Ramos (cell line): ENCODE results near the gene LFNG.

Source experiments
- in situ Hi-C: fragments of 300-500 bp; cut with MboI; formaldehyde crosslinking; loops from one replicate; pipeline ENCODE4 v1.14.3; 2022; ENCODE audit warnings: low sequenced_read_pairs; ENCODE audit not compliant: unreplicated experiment

Gene LFNG

GRCh38 chr7:2514473-2515423 is 4.8 kb upstream of the LFNG start:
- in situ Hi-C loops, result no loop called here

DNA sequence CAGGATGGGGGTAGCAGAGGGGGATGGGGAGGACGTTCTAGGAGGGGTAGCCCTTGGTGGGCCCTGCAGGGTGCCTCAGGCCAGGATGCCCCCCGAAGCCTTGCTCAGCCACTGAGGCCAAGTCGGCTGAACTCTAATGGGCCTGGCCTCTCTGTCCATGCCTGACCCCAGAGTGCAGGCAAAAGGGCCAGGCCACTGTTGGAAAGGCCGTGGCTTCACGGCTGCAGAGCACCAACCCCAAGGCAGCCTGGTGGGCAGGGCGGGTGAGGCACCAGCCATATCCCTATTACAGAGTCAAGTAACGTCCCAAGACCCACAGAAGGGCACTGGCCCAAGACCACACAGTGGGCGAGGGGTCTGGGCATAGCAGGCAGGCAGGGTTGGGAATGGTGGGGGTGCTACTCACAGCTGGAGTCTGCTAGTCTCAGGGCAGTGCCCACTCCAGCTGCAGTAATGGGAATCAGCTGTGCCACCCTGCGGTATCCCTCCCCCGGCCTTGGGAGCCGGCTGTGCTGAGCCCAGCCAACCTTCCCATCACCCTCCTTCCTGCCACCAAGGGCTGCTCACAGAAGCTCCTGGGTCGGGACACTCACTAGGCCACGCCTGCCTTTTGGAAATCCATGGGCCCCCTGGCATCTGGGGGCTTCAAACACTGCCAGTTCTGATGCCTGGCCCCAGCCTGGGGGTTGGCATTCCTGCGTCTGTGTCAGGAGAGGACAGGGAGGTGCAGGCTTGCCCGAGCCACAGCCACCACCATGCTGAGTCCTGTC is 4.0 kb upstream of the LFNG start:
- in situ Hi-C loops, result no loop called here

DNA sequence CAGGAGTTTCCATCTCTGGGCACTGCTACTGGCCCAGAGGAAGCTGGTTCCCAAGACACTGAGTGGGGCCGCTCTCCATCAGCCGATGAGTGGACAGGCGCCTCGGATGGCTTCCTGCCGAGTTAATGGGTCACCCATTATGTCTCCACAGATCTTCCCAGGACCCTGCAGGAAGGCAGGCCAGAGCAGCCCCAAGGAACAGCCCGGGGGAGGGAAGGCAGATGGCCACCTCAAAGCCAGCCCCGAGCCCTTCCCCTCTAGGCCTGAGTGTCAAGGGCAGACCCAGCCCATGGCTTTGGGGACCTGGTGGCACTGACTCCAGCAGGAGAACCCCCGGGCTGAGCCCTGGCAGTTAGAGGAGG is 3.4 kb upstream of the LFNG start:
- in situ Hi-C loops, result no loop called here

DNA sequence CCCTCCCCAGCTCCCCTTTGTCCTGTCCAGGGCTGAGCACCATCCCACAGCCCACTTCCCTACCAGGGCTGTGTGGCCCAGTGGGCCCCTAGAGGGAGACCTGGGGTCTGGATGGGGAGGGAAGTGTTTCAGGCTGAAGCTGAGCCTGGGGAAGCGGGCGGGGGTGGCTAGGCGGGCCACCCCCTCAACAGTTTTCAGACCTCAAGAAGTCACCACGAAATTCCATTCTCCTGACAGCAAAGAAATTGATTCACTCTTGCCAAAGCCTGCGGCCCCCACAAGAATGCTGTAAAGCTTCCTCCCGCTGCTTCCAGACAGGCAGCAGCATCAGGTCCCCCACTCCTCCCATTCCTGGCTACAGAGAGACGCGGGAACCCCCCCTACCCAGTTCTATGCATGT is 2.5 kb upstream of the LFNG start:
- in situ Hi-C loops, result no loop called here

- in situ Hi-C loops, result no loop called here
Measured at GRCh38 chr7:2517678-2518507, 1.7 kb upstream of the LFNG start.

GRCh38 chr7:2518737-2519118 is 846 bp upstream of the LFNG start:
- in situ Hi-C loops, result no loop called here

GRCh38 chr7:2520131-2520760 is 672 bp downstream of the LFNG start:
- in situ Hi-C loops, result no loop called here

- in situ Hi-C loops, result no loop called here
Measured at GRCh38 chr7:2520761-2521290, 1.3 kb downstream of the LFNG start.

DNA sequence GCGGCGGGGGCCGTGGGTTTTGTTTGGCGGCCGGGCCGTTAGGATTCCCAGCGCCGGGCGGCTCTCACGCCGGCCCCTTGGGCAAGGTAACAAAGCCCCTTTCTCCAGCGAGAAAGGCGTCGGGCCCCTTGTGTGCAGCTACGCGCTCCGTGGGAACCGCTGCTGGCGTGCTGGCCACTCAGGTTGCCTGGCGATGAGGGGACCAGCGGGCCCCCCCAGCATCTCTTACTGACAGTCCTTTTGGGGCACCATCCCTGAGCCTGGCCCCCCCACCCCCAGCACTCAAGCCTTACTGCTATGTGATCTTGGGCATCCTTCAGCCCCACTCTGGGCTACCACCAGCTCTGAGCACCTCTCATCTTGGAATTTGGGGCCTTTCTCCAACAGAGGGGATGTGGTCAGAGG is 1.8 kb downstream of the LFNG start:
- in situ Hi-C loops, result no loop called here

DNA sequence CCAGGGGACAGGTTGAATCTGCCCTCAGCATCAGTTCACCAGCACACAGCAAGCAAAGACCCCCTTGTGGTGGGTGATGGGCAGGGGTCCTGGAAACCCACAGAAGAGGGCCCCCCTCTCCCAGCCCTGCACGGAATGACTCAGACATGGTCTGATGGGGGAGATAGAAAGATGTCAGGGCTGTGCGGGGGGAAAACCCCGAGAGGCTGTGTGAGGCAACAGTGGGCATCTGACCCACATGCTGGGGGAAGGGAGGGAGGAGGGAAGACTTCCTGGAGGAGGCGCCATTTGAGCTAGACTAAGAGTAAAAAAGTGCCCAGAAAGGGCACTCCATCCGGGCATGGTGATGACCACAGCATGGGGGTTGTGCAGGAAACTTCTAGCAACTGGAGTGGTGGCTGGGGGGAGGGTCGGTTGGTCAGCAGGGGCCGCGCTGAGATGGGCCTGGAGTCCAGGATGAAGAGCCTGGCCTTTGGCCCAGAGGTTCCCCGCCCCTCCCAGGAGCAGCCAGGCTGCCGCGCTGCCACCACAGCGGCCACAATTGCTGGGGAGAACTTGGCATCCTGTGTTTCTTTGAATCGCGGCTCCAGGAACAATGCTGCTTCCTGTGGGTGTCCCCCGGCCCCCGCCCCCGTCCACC is 2.5 kb downstream of the LFNG start:
- in situ Hi-C loops, result no loop called here

GRCh38 chr7:2522780-2523433 is 3.3 kb downstream of the LFNG start:
- in situ Hi-C loops, result no loop called here

- in situ Hi-C loops, result no loop called here
Measured at GRCh38 chr7:2523461-2523936, 3.9 kb downstream of the LFNG start.

DNA sequence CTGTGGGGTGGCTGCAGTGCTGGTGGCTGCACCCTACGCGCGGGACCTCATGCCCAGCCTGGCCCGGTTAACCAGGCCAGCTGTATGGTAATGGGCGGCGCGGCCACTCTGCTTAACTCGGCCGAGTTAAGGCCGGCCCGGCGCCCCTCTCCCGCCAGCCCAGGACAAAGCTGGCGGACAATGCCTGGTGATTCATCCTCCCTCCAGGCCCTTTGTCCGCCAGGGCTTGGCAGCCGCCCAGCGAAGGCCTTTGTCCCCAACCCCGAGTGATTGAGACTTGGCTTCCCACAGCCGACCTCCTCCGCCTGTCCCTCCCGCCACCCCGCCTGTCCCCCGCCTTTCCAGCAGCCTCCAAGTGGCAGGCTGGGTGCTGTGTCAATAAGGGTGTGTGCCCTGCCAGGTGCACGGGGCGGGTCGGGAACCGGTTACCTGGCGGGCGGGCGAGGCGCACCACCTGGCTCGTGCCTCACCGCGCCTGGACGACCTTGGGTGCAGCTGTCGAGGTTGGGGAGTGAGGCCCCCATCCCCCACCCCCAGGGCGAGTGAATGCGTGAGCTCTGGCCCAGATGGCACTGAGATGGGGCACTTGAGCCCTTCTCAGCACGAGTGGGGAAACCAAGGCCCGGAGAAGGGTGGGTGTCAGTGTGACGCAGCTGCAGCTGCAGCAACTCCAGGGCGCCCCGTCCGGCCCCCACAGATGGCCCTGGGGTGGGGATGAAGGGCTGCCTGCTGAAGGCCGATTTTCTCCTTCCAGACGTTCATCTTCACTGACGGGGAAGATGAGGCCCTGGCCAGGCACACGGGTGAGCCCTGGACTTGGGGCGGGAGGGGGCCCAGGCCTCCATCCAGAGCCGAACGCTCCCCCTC is 4.6 kb downstream of the LFNG start:
- in situ Hi-C loops, result no loop called here

- in situ Hi-C loops, result no loop called here
Measured at GRCh38 chr7:2524808-2525657, 5.5 kb downstream of the LFNG start.

DNA sequence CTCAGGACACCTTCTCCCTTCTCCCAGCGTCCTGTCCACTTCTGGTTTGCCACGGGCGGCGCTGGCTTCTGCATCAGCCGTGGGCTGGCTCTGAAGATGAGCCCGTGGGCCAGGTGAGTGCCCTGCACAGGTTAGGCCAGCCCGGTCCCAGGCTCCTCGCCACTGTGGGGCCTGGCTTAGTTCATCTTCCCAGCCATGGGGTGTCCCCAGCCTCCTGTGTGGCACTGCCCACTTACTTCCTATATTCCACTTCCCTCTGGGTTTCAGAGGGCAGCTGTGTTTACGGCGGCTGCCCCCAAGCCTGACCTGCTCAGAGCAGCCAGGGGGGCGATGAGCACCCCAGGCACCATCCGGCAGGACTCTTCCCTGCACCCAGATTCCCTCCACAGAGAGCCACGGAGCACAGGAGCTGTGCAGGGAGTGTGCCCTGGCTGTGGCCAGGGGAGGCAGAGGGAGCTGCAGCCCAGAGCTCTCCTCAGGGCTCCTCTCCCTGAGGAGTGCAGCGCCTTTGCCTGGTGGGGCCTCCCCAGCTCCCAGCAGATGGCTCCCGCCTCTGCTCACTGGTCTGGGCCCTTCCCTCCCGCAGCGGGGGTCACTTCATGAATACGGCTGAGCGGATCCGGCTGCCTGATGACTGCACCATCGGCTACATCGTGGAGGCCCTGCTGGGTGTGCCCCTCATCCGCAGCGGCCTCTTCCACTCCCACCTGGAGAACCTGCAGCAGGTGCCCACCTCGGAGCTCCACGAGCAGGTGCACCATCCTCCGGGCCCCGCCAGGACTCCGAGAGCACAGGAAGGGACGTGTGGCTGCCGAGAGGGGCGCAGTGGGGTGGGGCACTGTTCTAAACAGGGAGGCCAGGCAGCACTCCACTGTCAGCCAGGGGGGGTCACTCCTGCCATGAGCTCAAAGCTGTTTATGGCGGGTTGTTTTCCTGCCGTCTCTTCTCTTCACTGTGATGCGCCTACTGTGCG is 6.4 kb downstream of the LFNG start:
- in situ Hi-C loops, result no loop called here
